ENCODE results near the gene KCNG3. TPM values are rescaled to one million over a fixed set of nuclear protein-coding genes. Genes with fewer than 3 reads are reported as not detected.

KCNG3 gene
- polyA plus RNA-seq, 3 donors = not detected

DNA sequence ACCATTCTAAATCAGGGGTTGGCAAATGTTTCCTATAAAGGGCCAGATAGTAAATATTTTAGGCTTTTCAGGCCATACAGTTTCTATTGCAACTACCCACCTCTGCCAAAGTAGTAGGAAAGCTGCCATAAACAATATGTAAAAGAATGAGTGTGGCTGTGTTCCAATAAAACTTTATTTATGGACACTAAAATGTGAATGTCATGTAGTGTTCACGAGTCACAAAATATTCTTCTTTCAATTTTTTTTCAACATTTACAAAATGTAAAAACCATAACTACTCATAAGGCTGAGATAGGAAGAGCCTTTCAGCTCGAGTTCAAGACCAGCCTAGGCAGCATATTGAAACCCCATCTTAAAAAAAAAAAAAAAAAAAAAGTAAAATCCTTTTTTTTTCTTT lies 13.4 kb downstream of the KCNG3 start:
- no CpG with 5 or more reads among the region's 2 CpGs for WGBS (ENCODE audit: insufficient coverage)
- H2AFZ ChIP-seq (ENCODE audit: insufficient read depth, low read depth, low read length, poor library complexity, severe bottlenecking) = no peak overlapping the region

DNA sequence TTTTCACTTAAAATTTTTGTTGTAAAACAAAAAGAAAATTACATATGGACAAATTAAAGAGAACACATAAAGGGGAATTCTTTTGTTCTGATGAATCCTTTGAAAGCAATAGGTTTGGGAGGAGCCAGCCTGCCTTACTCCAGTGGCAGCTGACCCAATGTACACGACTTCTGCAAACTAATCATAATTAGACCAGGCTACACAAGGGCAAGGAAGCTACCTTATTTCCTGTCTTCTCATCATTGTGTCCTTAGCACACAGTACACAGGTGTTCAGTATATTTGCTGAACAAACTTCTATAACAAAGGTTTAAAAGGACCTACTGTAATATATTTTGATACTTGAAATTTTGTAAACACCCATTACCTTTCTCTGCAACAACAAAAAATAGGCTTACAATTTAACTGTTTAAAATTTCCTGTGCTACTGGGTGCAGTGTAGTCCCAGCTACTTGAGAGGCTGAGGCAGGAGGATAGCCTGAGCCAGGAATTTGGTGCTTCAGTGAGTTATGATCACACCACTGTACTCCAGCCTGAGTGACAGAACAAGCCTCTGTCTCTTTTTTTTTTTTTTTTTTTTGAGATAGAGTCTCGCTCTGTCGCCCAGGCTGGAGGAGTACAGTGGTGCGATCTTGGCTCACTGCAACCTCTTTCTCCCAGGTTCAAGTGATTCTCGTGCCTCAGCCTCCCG lies 18.9 kb downstream of the KCNG3 start:
- no peak for DNase-seq
- Histone ChIP-seq H2AFZ (ENCODE audit: insufficient read depth, low read depth, low read length, poor library complexity, severe bottlenecking) (no peak overlapping the region), H3K27me3 (ENCODE audit: control insufficient read depth in 2 of 2, insufficient read depth in 2 of 2, low read length in 2 of 2) (no peaks in the 10 kb centered on the region), H3K4me2 (replicated peaks; ENCODE audit: extremely low read depth, low read length, poor library complexity, severe bottlenecking) (no peak overlapping the region), H3K79me2 (ENCODE audit: insufficient read depth, low read length) (no peaks in the 10 kb centered on the region), H3K4me3 (replicated peaks in 1 of 3; ENCODE audit: low read depth in 2 of 3, low read length in 3 of 3) (no peak overlapping the region), H4K20me1 (ENCODE audit: insufficient read depth, low read length) (no peaks in the 10 kb centered on the region), H3K9me3 (replicated peaks in 1 of 2; ENCODE audit: control insufficient read depth in 1 of 2, insufficient read depth in 1 of 2, low read length in 2 of 2) (no peaks in the 10 kb centered on the region), H3K9ac (ENCODE audit: insufficient read depth, low read length, poor library complexity, severe bottlenecking) (no peak overlapping the region), H3K4me1 (ENCODE audit: control insufficient read depth in 1 of 2, insufficient read depth in 2 of 2, low read length in 2 of 2) (no peaks in the 10 kb centered on the region), H3K27ac (ENCODE audit: low read depth in 1 of 2, low read length in 2 of 2) (no peak overlapping the region), H3K36me3 (replicated peaks in 1 of 2; ENCODE audit: control insufficient read depth in 1 of 2, insufficient read depth in 2 of 2, low read length in 2 of 2) (no peaks in the 10 kb centered on the region)
- no peaks in the 10 kb centered on the region for H3K36me3 Mint-ChIP-seq
- 92% methylated on average over 2 of the region's 6 CpGs for WGBS (ENCODE audit: insufficient coverage)
- peaks cover 5 to 13% (median 8%) of the 10 kb centered on the region in 3 donors for H3K27me3 Mint-ChIP-seq (ENCODE audit: low read depth in 3 of 3)
- H3K27ac Mint-ChIP-seq = no peak overlapping the region
- intact Hi-C loops (cut with micrococcal nuclease) = no loop called here
- no peak overlapping the region for H3K4me3 Mint-ChIP-seq
- peaks cover 0 to 2% (median 0%) of the 10 kb centered on the region in 7 donors for H3K9me3 Mint-ChIP-seq
- TF ChIP-seq, protein P1, sequence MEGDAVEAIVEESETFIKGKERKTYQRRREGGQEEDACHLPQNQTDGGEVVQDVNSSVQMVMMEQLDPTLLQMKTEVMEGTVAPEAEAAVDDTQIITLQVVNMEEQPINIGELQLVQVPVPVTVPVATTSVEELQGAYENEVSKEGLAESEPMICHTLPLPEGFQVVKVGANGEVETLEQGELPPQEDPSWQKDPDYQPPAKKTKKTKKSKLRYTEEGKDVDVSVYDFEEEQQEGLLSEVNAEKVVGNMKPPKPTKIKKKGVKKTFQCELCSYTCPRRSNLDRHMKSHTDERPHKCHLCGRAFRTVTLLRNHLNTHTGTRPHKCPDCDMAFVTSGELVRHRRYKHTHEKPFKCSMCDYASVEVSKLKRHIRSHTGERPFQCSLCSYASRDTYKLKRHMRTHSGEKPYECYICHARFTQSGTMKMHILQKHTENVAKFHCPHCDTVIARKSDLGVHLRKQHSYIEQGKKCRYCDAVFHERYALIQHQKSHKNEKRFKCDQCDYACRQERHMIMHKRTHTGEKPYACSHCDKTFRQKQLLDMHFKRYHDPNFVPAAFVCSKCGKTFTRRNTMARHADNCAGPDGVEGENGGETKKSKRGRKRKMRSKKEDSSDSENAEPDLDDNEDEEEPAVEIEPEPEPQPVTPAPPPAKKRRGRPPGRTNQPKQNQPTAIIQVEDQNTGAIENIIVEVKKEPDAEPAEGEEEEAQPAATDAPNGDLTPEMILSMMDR (IDR thresholded peaks at IDR 0.05) = no peak
- H3K4me1 Mint-ChIP-seq = no peaks in the 10 kb centered on the region

More for the DNA sequence above, 13.4 kb downstream of the KCNG3 start:
- Mint-ChIP-seq H3K27ac (no peak overlapping the region), H3K4me3 (no peak overlapping the region), H3K27me3 (ENCODE audit: low read depth in 3 of 3) (peaks cover 0 to 7% (median 5%) of the 10 kb centered on the region in 3 donors), H3K36me3 (no peaks in the 10 kb centered on the region), H3K4me1 (no peaks in the 10 kb centered on the region), H3K9me3 (peaks cover 0 to 1% (median 0%) of the 10 kb centered on the region in 7 donors)
- no peaks in the 10 kb centered on the region for H3K36me3 ChIP-seq (replicated peaks in 1 of 2; ENCODE audit: control insufficient read depth in 1 of 2, insufficient read depth in 2 of 2, low read length in 2 of 2)
- H3K27me3 ChIP-seq (ENCODE audit: control insufficient read depth in 2 of 2, insufficient read depth in 2 of 2, low read length in 2 of 2) = peaks cover 0 to 2% of the 10 kb centered on the region in 2 donors
- TF ChIP-seq, protein P1 (IDR thresholded peaks at IDR 0.05) = no peak
- DNase-seq = no peak
- H3K4me2 ChIP-seq (replicated peaks; ENCODE audit: extremely low read depth, low read length, poor library complexity, severe bottlenecking) = no peak overlapping the region
- H3K4me3 ChIP-seq (replicated peaks in 1 of 3; ENCODE audit: low read depth in 2 of 3, low read length in 3 of 3) = no peak overlapping the region
- no peaks in the 10 kb centered on the region for H3K9me3 ChIP-seq (replicated peaks in 1 of 2; ENCODE audit: control insufficient read depth in 1 of 2, insufficient read depth in 1 of 2, low read length in 2 of 2)
- H3K9ac ChIP-seq (ENCODE audit: insufficient read depth, low read length, poor library complexity, severe bottlenecking) = no peak overlapping the region
- intact Hi-C loops (cut with micrococcal nuclease) = no loop called here
- H4K20me1 ChIP-seq (ENCODE audit: insufficient read depth, low read length) = no peaks in the 10 kb centered on the region
- H3K79me2 ChIP-seq (ENCODE audit: insufficient read depth, low read length) = no peaks in the 10 kb centered on the region
- H3K27ac ChIP-seq (ENCODE audit: low read depth in 1 of 2, low read length in 2 of 2) = no peak overlapping the region
- H3K4me1 ChIP-seq (ENCODE audit: control insufficient read depth in 1 of 2, insufficient read depth in 2 of 2, low read length in 2 of 2) = no peaks in the 10 kb centered on the region
